HFFc6 (cell line): ENCODE results near the gene ST6GALNAC6. TPM values are rescaled to one million over a fixed set of nuclear protein-coding genes. Genes with fewer than 3 reads are reported as not detected.

Experiments used
- DNase-seq: peaks from one replicate; pipeline ENCODE4 v3.0.0-alpha.2; 2018
- H3K27ac Mint-ChIP-seq: 2 replicates; pipeline ENCODE4 v1.8.0; 2020; ENCODE audit warnings: mild to moderate bottlenecking, mixed read lengths
- H3K27me3 Mint-ChIP-seq: 2 replicates; pipeline ENCODE4 v1.8.0; 2021; ENCODE audit warnings: mild to moderate bottlenecking, moderate library complexity, mixed read lengths; ENCODE audit not compliant: insufficient read depth
- H3K36me3 Mint-ChIP-seq: 2 replicates; pipeline ENCODE4 v1.8.0; 2021; ENCODE audit warnings: low read depth, mixed read lengths
- H3K4me1 Mint-ChIP-seq: 2 replicates; pipeline ENCODE4 v1.8.0; 2020; ENCODE audit warnings: low read depth, mixed read lengths
- H3K4me3 Mint-ChIP-seq: 2 replicates; pipeline ENCODE4 v1.8.0; 2020; ENCODE audit warnings: mild to moderate bottlenecking, moderate library complexity, mixed read lengths
- H3K9me3 Mint-ChIP-seq: 2 replicates; pipeline ENCODE4 v1.8.0; 2020; ENCODE audit warnings: mild to moderate bottlenecking, mixed read lengths
- total RNA-seq, 6 experiments: library from RNA; stranded (reverse); fragmentation: NEBNext Ultra II Directional; extraction: Animal tissue kit (Norgen Biotek cat#: 25700); gene quantifications; 2 replicates in 1 of 6; 3 replicates in 5 of 6; pipeline ENCODE4 v1.2.3, GENCODE V29; 2021
- TF ChIP-seq, protein P1 (sequence below): fragments of 200-600 bp; sonication (generic); IDR thresholded peaks from 2 replicates; pipeline ENCODE4 v1.5.0; 2021; ENCODE audit warnings: antibody characterized with exemption, mild to moderate bottlenecking

Gene ST6GALNAC6
- total RNA-seq, 6 experiments from 2014 or later, result 29.3 to 40.6 (median 34.2) TPM

GRCh38 chr9:127931092-127931881, 31.9 kb upstream of the ST6GALNAC6 start:
- peak; percentile 73 for DNase-seq

GRCh38 chr9:127930231-127931091, 31.1 kb upstream of the ST6GALNAC6 start, which contains the start of gene PIP5KL1:
Gene PIP5KL1 (minus strand): TSS chr9:127930777. CDS start chr9:127930752, 25 bp downstream.
- peak; percentile 72 for DNase-seq
- peak within 1 kb of the TSS; percentile 75 for H3K4me3 Mint-ChIP-seq
- no peaks in the 10 kb centered on the region for H3K9me3 Mint-ChIP-seq
- peaks cover 46% of the 10 kb centered on the region for H3K4me1 Mint-ChIP-seq
- H3K27me3 Mint-ChIP-seq, result peaks cover 4% of the 10 kb centered on the region
- H3K27ac Mint-ChIP-seq, result peak within 1 kb of the TSS; percentile 96
- H3K36me3 Mint-ChIP-seq, result peaks cover 6% of the 10 kb centered on the region; the same call in 1 of the 2 replicates
- TF ChIP-seq, protein P1, sequence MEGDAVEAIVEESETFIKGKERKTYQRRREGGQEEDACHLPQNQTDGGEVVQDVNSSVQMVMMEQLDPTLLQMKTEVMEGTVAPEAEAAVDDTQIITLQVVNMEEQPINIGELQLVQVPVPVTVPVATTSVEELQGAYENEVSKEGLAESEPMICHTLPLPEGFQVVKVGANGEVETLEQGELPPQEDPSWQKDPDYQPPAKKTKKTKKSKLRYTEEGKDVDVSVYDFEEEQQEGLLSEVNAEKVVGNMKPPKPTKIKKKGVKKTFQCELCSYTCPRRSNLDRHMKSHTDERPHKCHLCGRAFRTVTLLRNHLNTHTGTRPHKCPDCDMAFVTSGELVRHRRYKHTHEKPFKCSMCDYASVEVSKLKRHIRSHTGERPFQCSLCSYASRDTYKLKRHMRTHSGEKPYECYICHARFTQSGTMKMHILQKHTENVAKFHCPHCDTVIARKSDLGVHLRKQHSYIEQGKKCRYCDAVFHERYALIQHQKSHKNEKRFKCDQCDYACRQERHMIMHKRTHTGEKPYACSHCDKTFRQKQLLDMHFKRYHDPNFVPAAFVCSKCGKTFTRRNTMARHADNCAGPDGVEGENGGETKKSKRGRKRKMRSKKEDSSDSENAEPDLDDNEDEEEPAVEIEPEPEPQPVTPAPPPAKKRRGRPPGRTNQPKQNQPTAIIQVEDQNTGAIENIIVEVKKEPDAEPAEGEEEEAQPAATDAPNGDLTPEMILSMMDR, result peak; percentile 38

More at GRCh38 chr9:127931092-127931881, 31.9 kb upstream of the ST6GALNAC6 start:
- H3K9me3 Mint-ChIP-seq, result no peaks in the 10 kb centered on the region
- peaks cover 14% of the 10 kb centered on the region for H3K36me3 Mint-ChIP-seq
- peaks cover 4% of the 10 kb centered on the region for H3K27me3 Mint-ChIP-seq
- peak overlapping the region; percentile 75 for H3K4me3 Mint-ChIP-seq
- H3K27ac Mint-ChIP-seq, result peak overlapping the region; percentile 96
- H3K4me1 Mint-ChIP-seq, result peaks cover 49% of the 10 kb centered on the region
- TF ChIP-seq, protein P1, result no peak

DNA sequence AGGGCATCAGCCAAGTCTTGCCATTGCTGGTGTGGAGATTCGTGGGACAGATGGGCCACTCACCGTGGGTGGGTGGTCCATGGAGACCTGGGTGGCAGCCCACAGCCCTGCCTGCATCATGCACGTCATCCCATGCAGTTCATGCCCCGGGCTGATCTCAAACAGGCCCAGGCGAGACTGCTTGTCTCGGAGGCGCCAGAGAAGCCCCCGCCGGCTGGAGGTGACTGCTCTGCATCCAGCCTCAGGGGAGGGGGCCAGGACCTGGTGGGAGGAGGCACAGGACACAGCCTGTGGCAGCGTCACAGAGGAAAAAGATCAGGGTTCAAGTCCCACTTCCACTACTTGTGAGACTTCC, 30.2 kb upstream of the ST6GALNAC6 start:
- Mint-ChIP-seq H3K36me3 (peaks cover 10% of the 10 kb centered on the region), H3K9me3 (no peaks in the 10 kb centered on the region), H3K4me3 (no peak overlapping the region; the same call in 1 of the 2 replicates), H3K27me3 (peaks cover 4% of the 10 kb centered on the region), H3K4me1 (peaks cover 46% of the 10 kb centered on the region), H3K27ac (no peak overlapping the region)
- DNase-seq, result no peak
- TF ChIP-seq, protein P1, result no peak

GRCh38 chr9:127928676-127929624, 29.5 kb upstream of the ST6GALNAC6 start:
- TF ChIP-seq, protein P1, result no peak
- H3K4me3 Mint-ChIP-seq, result no peak overlapping the region
- peaks cover 4% of the 10 kb centered on the region for H3K27me3 Mint-ChIP-seq
- H3K9me3 Mint-ChIP-seq, result no peaks in the 10 kb centered on the region
- H3K27ac Mint-ChIP-seq, result peak overlapping the region; percentile 37; the same call in 1 of the 2 replicates
- DNase-seq, result no peak
- H3K4me1 Mint-ChIP-seq, result peaks cover 45% of the 10 kb centered on the region
- H3K36me3 Mint-ChIP-seq, result peaks cover 10% of the 10 kb centered on the region
